NCI-H187 treated with DMSO at 0.1 percent for 48 hours (cell line): ENCODE data around the gene PDIA2.
A peak's percentile ranks its signal among the peaks of the same experiment; 100 is the strongest.
"Not testable (repeated sequence)": the region's sequence is repeated elsewhere in the genome, so short reads cannot be mapped to it uniquely, and the experiment has no call there.

Source experiments
- DNase-seq: peaks from one replicate; lab custom pipeline; 2025; lab: John Stamatoyannopoulos, UW

Gene PDIA2

GRCh38 chr16:283033-283805 is at the start of gene PDIA2:
PDIA2 (plus strand) TSS chr16:283164; CDS start chr16:283170, 6 bp downstream.
- DNase-seq: no peak

- peak; percentile 65 for DNase-seq
Observed at GRCh38 chr16:234468-235305, 48.3 kb upstream of the PDIA2 start, which contains the start of gene FAM234A. FAM234A (plus strand) TSS chr16:234821; CDS start chr16:254414, 19,593 bp downstream.

GRCh38 chr16:239948-240277 is 43.1 kb upstream of the PDIA2 start:
- no peak for DNase-seq

- no peak for DNase-seq
Observed at GRCh38 chr16:240559-240958, 42.4 kb upstream of the PDIA2 start.

GRCh38 chr16:242281-242680 is 40.7 kb upstream of the PDIA2 start:
- DNase-seq: no peak

- no peak for DNase-seq
Observed at GRCh38 chr16:243348-243747, 39.6 kb upstream of the PDIA2 start.

GRCh38 chr16:245105-245504 is 37.9 kb upstream of the PDIA2 start:
- no peak for DNase-seq

GRCh38 chr16:247027-247426 is 35.9 kb upstream of the PDIA2 start:
- no peak for DNase-seq

- DNase-seq: no peak
Observed at GRCh38 chr16:249431-249830, 33.5 kb upstream of the PDIA2 start.

GRCh38 chr16:252366-253337 is 30.3 kb upstream of the PDIA2 start:
- DNase-seq: no peak

GRCh38 chr16:253833-254232 is 29.1 kb upstream of the PDIA2 start:
- DNase-seq: no peak

GRCh38 chr16:254461-254860 is 28.5 kb upstream of the PDIA2 start:
- DNase-seq: no peak

GRCh38 chr16:255183-255582 is 27.8 kb upstream of the PDIA2 start:
- no peak for DNase-seq

- not testable (repeated sequence) for DNase-seq
Observed at GRCh38 chr16:258091-258490, 24.9 kb upstream of the PDIA2 start.

GRCh38 chr16:259226-259625 is 23.7 kb upstream of the PDIA2 start:
- no peak for DNase-seq

GRCh38 chr16:259814-260253 is 23.1 kb upstream of the PDIA2 start:
- DNase-seq: no peak

GRCh38 chr16:260326-260725 is 22.6 kb upstream of the PDIA2 start:
- DNase-seq: no peak

- DNase-seq: no peak
Observed at GRCh38 chr16:261031-261691, 21.8 kb upstream of the PDIA2 start.

GRCh38 chr16:262121-262745 is 20.7 kb upstream of the PDIA2 start:
- no peak for DNase-seq

GRCh38 chr16:263182-263774 is 19.7 kb upstream of the PDIA2 start:
- DNase-seq: no peak

GRCh38 chr16:263944-264343 is 19.0 kb upstream of the PDIA2 start:
- no peak for DNase-seq
